ENCODE results near the gene PTGDR2. TPM values are rescaled to one million over a fixed set of nuclear protein-coding genes. Genes with fewer than 3 reads are reported as not detected.

The PTGDR2 gene
- total RNA-seq, 1 donor from 2014 or later, result not detected

- no peak for DNase-seq (ENCODE audit: low read depth)
These were observed 46.1 kb downstream of the PTGDR2 start for GRCh38 chr11:60809691-60810090.

DNA sequence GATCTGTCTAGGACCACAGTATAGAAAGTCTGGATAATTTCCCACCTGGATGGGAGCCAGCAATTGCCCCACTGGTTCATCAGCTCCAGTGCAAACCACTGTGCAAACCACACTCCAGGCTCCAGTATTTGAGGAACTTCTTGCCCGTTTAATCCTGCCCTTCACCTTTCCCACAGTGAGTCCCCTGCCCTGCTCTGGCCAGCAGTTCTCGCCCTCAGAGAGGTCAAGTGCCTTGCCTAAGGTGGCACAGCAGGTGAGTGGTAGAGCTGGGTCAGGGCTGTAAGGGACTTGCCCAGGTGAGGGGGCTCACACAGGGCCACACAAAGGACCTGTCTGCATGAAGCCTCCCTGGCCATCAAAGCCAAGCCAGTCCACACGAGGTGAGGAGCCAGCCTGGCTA, 46.5 kb downstream of the PTGDR2 start:
- DNase-seq (ENCODE audit: low read depth), result no peak

DNA sequence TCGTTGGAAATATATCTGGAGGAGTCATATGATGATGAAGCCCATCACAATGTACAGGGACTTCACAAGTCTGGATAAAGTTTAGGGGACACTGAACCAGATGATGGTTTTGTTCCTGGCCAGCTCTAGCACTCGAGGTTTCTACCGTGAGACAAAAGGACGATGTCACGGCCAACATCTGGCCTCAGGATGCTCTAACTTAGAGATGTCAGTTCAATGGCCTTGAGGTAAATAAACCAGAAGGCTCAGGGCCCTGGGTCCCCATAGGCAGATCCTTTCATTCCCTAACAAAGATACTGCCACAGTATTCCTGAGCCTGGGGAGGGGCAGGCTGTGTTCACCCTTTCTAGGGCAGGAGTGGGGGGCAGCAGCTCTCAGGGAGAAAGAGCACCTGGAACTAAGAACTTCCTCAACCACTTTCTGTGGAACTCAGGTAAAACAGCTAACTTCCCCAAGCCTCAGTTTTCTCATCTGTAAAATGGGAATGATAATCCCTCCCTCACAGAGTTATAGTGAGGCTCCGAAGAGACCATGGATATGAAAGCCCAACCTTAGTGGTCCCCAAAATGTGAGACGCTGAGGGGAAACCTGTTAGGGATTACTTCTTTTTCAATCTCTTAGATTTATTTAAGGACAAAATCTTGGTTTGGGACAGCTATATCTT, 52.3 kb downstream of the PTGDR2 start:
- no peak for DNase-seq (ENCODE audit: low read depth)

DNA sequence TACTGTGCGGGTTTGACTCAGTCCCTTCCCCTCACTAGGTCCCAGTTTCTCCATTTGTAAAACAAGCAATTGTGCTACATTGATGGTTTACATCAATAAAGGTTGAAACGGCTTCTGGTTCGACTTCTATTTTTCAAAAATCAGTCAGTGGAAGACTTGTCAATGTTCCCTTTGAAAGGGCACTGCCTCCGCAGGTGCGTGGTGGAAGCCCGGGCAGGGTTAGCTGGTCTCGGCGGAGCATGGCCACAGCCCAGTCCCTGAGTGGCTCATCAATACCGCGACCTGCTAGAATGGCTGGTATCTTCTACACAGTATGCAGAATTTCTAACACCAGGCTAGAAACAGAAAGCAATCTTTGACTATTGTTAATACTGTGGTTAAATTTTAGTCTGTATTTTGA, 54.6 kb downstream of the PTGDR2 start:
- no peak for DNase-seq (ENCODE audit: low read depth)

Other genes with a start within 250 kb of the PTGDR2 start
- gene MS4A8, start 156.3 kb downstream of the PTGDR2 start, total RNA-seq, result not detected in 2 replicates
- gene MS4A18, start 131.2 kb downstream of the PTGDR2 start, total RNA-seq, result not detected in 2 replicates
- not detected in 2 replicates for gene MS4A15, start 99.1 kb downstream of the PTGDR2 start, total RNA-seq
- not detected in 2 replicates for gene MS4A10, start 70.6 kb downstream of the PTGDR2 start, total RNA-seq
- 6.4 and 21.2 TPM in 2 replicates for gene CCDC86, start 13.8 kb downstream of the PTGDR2 start, total RNA-seq
- gene ZP1, start 11.6 kb upstream of the PTGDR2 start, total RNA-seq, result not detected in 2 replicates
- gene PRPF19, start 50.6 kb upstream of the PTGDR2 start, total RNA-seq, result 32.6 and 49.8 TPM in 2 replicates
- gene TMEM109, start 58.2 kb upstream of the PTGDR2 start, total RNA-seq, result 18.6 and 37.7 TPM in 2 replicates
- gene TMEM132A, start 68.5 kb upstream of the PTGDR2 start, total RNA-seq, result 137 and 213 TPM in 2 replicates
- gene SLC15A3, start 96.2 kb upstream of the PTGDR2 start, total RNA-seq, result 0.89 and 5.9 TPM in 2 replicates
- not detected in 2 replicates for gene CD6, start 115.7 kb upstream of the PTGDR2 start, total RNA-seq
- gene CD5, start 246.5 kb upstream of the PTGDR2 start, total RNA-seq, result not detected in 2 replicates